Neural cell (in vitro differentiated cells): ENCODE measurements around the gene ZNF507.

Experiments
- EZH2 ChIP-seq: fragments of 200-600, 300-800 bp; shearing (Covaris generic), sonication (generic); IDR thresholded peaks from 2 replicates; pipeline ENCODE4 v1.6.1; 2014; ENCODE audit warnings: antibody characterized with exemption, low read length, borderline replicate concordance, mild to moderate bottlenecking; ENCODE audit not compliant: insufficient read depth, poor library complexity, severe bottlenecking
- MXI1 ChIP-seq: fragments of 450-650 bp; conservative IDR thresholded peaks from 2 replicates; pipeline ENCODE4 v1.6.1; 2014; ENCODE audit warnings: antibody characterized with exemption, mild to moderate bottlenecking; ENCODE audit not compliant: poor library complexity, severe bottlenecking
- POLR2AphosphoS5 ChIP-seq: IDR thresholded peaks from 2 replicates; pipeline ENCODE4 v1.6.1; 2012
- RAD21 ChIP-seq: fragments of 450-650 bp; conservative IDR thresholded peaks from 2 replicates; pipeline ENCODE4 v1.6.1; 2014; ENCODE audit warnings: antibody characterized with exemption, mild to moderate bottlenecking, moderate library complexity
- SMC3 ChIP-seq: fragments of 450-650 bp; conservative IDR thresholded peaks from 2 replicates; pipeline ENCODE4 v1.6.1; 2014; ENCODE audit warnings: antibody characterized with exemption, mild to moderate bottlenecking, moderate library complexity; ENCODE audit not compliant: poor library complexity
- TAF1 ChIP-seq: IDR thresholded peaks from 2 replicates; pipeline ENCODE4 v1.6.1; 2012; ENCODE audit warnings: low read depth
- TF ChIP-seq, protein P1 (sequence below): fragments of 450-650 bp; IDR thresholded peaks from 2 replicates; pipeline ENCODE4 v1.5.1; 2014; ENCODE audit warnings: antibody characterized with exemption, mild to moderate bottlenecking, moderate library complexity; ENCODE audit not compliant: poor library complexity, severe bottlenecking
- TF ChIP-seq, protein P2 (sequence below): IDR thresholded peaks from 2 replicates; pipeline ENCODE4 v1.6.1; 2012; ENCODE audit warnings: borderline replicate concordance

GRCh38 chr19:32372726-32373517 lies 27.5 kb downstream of the ZNF507 start:
- TF ChIP-seq, protein P1, sequence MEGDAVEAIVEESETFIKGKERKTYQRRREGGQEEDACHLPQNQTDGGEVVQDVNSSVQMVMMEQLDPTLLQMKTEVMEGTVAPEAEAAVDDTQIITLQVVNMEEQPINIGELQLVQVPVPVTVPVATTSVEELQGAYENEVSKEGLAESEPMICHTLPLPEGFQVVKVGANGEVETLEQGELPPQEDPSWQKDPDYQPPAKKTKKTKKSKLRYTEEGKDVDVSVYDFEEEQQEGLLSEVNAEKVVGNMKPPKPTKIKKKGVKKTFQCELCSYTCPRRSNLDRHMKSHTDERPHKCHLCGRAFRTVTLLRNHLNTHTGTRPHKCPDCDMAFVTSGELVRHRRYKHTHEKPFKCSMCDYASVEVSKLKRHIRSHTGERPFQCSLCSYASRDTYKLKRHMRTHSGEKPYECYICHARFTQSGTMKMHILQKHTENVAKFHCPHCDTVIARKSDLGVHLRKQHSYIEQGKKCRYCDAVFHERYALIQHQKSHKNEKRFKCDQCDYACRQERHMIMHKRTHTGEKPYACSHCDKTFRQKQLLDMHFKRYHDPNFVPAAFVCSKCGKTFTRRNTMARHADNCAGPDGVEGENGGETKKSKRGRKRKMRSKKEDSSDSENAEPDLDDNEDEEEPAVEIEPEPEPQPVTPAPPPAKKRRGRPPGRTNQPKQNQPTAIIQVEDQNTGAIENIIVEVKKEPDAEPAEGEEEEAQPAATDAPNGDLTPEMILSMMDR: no peak
- TF ChIP-seq EZH2 (no peak), MXI1 (no peak), POLR2AphosphoS5 (no peak), TAF1 (no peak), SMC3 (no peak), RAD21 (no peak)
- TF ChIP-seq, protein P2, sequence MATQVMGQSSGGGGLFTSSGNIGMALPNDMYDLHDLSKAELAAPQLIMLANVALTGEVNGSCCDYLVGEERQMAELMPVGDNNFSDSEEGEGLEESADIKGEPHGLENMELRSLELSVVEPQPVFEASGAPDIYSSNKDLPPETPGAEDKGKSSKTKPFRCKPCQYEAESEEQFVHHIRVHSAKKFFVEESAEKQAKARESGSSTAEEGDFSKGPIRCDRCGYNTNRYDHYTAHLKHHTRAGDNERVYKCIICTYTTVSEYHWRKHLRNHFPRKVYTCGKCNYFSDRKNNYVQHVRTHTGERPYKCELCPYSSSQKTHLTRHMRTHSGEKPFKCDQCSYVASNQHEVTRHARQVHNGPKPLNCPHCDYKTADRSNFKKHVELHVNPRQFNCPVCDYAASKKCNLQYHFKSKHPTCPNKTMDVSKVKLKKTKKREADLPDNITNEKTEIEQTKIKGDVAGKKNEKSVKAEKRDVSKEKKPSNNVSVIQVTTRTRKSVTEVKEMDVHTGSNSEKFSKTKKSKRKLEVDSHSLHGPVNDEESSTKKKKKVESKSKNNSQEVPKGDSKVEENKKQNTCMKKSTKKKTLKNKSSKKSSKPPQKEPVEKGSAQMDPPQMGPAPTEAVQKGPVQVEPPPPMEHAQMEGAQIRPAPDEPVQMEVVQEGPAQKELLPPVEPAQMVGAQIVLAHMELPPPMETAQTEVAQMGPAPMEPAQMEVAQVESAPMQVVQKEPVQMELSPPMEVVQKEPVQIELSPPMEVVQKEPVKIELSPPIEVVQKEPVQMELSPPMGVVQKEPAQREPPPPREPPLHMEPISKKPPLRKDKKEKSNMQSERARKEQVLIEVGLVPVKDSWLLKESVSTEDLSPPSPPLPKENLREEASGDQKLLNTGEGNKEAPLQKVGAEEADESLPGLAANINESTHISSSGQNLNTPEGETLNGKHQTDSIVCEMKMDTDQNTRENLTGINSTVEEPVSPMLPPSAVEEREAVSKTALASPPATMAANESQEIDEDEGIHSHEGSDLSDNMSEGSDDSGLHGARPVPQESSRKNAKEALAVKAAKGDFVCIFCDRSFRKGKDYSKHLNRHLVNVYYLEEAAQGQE: no peak
